RWPE2 (cell line): ENCODE results near the gene RAB3IL1.

Experiments
- ATAC-seq: fragments of 200-7000 bp; cut with Tn5 transposase; 3 replicates; pipeline ENCODE4 v1.9.1; 2021; ENCODE audit warnings: low read depth
- DNase-seq: peaks from one replicate; pipeline ENCODE4 v3.0.0-alpha.2; 2020; ENCODE audit warnings: low spot score
- H3K27ac ChIP-seq: fragments of 450-650 bp; 2 replicates; pipeline ENCODE4 v1.5.1; 2017; ENCODE audit warnings: mild to moderate bottlenecking; ENCODE audit not compliant: poor library complexity, severe bottlenecking
- H3K27me3 ChIP-seq: fragments of 250-450 bp; sonication (Bioruptor Pico); 2 replicates; pipeline ENCODE4 v1.5.1; 2021; ENCODE audit warnings: mild to moderate bottlenecking, moderate library complexity; ENCODE audit not compliant: insufficient read depth, poor library complexity, severe bottlenecking
- H3K36me3 ChIP-seq: fragments of 250-450 bp; sonication (Bioruptor Pico); 2 replicates; pipeline ENCODE4 v1.5.1; 2020; ENCODE audit warnings: low read depth, mild to moderate bottlenecking, moderate library complexity
- H3K4me1 ChIP-seq: fragments of 250-450 bp; sonication (Bioruptor Pico); 2 replicates; pipeline ENCODE4 v1.5.1; 2021; ENCODE audit warnings: mild to moderate bottlenecking, moderate library complexity; ENCODE audit not compliant: insufficient read depth, poor library complexity, severe bottlenecking
- H3K4me3 ChIP-seq: fragments of 250-450 bp; sonication (Bioruptor Pico); 2 replicates; pipeline ENCODE4 v1.5.1; 2021; ENCODE audit warnings: mild to moderate bottlenecking, moderate library complexity; ENCODE audit not compliant: severe bottlenecking
- H3K9me3 ChIP-seq: fragments of 250-450 bp; sonication (Bioruptor Pico); 2 replicates; pipeline ENCODE4 v1.5.1; 2021; ENCODE audit warnings: mild to moderate bottlenecking, moderate library complexity; ENCODE audit not compliant: severe bottlenecking
- TF ChIP-seq, protein P1 (sequence below): fragments of 450-650 bp; IDR thresholded peaks from one replicate; pipeline ENCODE4 v1.5.1; 2017; ENCODE audit warnings: mild to moderate bottlenecking, moderate library complexity; ENCODE audit not compliant: poor library complexity, severe bottlenecking

Gene RAB3IL1

DNA sequence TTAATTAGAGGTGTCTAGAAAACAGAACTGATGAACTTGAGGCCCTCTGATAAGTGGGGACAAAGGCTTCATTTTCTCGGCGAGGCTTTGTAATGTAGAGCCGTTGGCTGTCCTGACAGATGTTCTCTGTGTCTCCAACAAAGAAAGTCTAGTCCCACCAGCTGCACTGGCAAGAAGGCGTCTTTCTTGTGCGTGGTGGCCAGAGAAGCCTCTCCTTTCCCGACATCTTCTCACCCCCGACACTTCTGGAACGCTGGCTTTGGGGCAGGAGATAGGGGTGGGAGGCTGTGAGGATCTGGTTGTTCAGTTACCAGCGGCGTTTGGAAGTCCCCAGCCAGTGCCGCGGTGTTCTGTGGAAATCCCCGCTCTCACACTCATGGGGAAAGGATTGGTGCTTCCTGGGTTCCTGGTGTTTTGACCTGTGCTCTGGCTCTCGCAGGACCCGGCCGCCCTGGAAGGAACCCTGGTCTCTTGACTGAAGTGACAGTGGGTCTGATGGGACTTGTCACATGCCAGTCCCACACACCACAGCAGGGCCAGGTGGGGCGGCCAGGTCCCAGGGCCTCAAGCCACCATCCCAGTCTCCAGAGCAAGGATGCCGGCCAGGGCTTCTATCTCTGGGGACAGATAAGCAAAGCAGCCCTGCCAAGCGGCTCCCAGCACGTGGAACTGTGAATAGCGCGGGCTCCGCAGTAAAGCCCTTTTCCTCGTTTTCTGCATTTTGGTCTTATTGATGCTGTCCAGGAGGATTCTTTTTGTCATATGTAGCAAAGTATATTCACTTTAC lies 66.1 kb downstream of the RAB3IL1 start:
- H3K9me3 ChIP-seq = no peaks in the 10 kb centered on the region
- no peaks in the 10 kb centered on the region for H3K27me3 ChIP-seq
- no peak overlapping the region for H3K4me3 ChIP-seq
- DNase-seq (peak; percentile 51), ATAC-seq (no peak)
- TF ChIP-seq, protein P1, sequence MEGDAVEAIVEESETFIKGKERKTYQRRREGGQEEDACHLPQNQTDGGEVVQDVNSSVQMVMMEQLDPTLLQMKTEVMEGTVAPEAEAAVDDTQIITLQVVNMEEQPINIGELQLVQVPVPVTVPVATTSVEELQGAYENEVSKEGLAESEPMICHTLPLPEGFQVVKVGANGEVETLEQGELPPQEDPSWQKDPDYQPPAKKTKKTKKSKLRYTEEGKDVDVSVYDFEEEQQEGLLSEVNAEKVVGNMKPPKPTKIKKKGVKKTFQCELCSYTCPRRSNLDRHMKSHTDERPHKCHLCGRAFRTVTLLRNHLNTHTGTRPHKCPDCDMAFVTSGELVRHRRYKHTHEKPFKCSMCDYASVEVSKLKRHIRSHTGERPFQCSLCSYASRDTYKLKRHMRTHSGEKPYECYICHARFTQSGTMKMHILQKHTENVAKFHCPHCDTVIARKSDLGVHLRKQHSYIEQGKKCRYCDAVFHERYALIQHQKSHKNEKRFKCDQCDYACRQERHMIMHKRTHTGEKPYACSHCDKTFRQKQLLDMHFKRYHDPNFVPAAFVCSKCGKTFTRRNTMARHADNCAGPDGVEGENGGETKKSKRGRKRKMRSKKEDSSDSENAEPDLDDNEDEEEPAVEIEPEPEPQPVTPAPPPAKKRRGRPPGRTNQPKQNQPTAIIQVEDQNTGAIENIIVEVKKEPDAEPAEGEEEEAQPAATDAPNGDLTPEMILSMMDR = no peak
- no peaks in the 10 kb centered on the region for H3K4me1 ChIP-seq
- H3K36me3 ChIP-seq = peaks cover 97% of the 10 kb centered on the region
- H3K27ac ChIP-seq = no peak overlapping the region

DNA sequence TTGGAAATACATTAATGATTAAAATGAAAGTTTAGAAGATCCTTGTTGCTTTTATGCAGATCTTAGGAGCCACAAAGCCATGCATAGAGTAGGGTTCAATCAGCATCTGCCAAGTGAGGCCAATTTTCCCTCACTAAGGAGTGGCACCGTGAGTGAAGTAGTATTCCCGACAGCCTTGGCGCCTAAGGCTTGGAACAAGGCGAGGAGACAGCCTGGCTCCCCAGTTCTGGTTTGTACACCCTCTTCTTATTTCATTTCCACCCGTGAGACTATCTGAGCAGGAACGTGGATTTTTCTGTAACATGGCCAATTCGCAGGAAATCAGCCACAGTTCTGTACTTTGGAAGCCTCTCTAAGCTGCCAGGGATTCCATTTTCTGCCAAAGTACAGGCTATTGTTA lies 66.7 kb downstream of the RAB3IL1 start:
- H3K27me3 ChIP-seq = no peaks in the 10 kb centered on the region
- TF ChIP-seq, protein P1 = no peak
- H3K27ac ChIP-seq = no peak overlapping the region
- no peak for ATAC-seq
- H3K4me1 ChIP-seq = no peaks in the 10 kb centered on the region
- H3K36me3 ChIP-seq = peaks cover 92% of the 10 kb centered on the region
- DNase-seq = no peak
- no peaks in the 10 kb centered on the region for H3K9me3 ChIP-seq
- H3K4me3 ChIP-seq = no peak overlapping the region

DNA sequence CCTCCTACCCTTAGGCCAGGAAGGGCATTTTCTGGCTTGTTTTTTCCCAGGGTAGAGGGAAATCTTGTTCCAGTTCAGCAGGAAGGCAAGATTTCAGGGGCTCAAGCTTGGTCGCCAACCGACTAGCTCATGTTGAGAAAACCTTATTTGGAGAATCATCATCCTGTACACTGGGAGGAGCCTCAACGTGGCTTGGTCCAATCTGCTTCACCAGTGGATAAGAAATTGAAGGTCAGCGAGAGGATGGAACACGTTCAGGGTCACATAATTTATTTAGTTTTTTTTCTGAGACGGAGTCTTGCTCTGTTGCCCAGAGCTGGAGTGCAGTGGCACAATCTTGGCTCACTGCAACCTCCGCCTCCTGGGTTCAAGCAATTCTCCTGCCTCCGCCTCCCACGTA lies 68.7 kb downstream of the RAB3IL1 start:
- TF ChIP-seq, protein P1 = no peak
- peaks cover 87% of the 10 kb centered on the region for H3K36me3 ChIP-seq

DNA sequence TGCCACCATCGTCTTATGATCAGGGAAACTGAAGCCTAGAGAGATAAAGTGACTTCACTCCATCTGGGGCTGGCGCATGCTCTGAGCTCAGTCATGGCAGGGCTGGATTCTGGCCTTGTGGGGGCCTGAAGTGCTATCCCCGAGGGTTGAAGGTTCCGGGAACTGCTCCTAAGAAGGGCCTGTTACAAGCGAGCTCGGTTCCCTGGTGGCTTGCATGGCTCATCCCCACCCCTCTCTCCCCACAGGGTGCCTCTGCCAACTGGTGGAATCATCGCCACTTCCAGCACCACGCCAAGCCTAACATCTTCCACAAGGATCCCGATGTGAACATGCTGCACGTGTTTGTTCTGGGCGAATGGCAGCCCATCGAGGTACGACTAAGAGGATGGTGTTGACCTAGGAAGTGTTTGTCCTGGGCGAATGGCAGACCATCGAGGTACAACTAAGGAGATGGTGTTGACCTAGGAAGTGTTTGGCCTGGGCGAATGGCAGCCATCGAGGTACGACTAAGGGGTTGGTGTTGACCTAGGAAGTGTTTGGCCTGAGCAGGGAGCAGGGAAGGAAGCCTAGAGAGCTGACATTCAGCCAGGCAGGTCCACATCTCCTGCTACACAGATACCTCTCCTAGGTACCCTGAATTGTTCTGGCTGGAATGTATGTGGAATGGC lies 69.3 kb downstream of the RAB3IL1 start:
- no peak overlapping the region for H3K4me3 ChIP-seq
- H3K36me3 ChIP-seq = peaks cover 89% of the 10 kb centered on the region
- TF ChIP-seq, protein P1 = no peak
- ATAC-seq (peak; percentile 13; the same call in 1 of the 3 replicates), DNase-seq (peak; percentile 30)
- no peaks in the 10 kb centered on the region for H3K4me1 ChIP-seq
- H3K27ac ChIP-seq = no peak overlapping the region
- no peaks in the 10 kb centered on the region for H3K9me3 ChIP-seq
- H3K27me3 ChIP-seq = no peaks in the 10 kb centered on the region

More for the DNA sequence above, 68.7 kb downstream of the RAB3IL1 start:
- no peaks in the 10 kb centered on the region for H3K27me3 ChIP-seq
- H3K4me1 ChIP-seq = no peaks in the 10 kb centered on the region
- ATAC-seq (no peak), DNase-seq (no peak)
- H3K27ac ChIP-seq = no peak overlapping the region
- H3K4me3 ChIP-seq = no peak overlapping the region
- H3K9me3 ChIP-seq = no peaks in the 10 kb centered on the region
